GM04503 (cell line): ENCODE results near the gene SMARCAL1.
"Not testable (repeated sequence)": the region's sequence is repeated elsewhere in the genome, so short reads cannot be mapped to it uniquely, and the experiment has no call there.

Experiments
- DNase-seq: peaks from one replicate; pipeline ENCODE4 v3.0.0-alpha.2; 2012; ENCODE audit warnings: low read depth

Gene SMARCAL1

GRCh38 chr2:216502381-216503158, 90.3 kb downstream of the SMARCAL1 start:
- DNase-seq = no peak

- DNase-seq = no peak
Measured at GRCh38 chr2:216503159-216503629, 90.9 kb downstream of the SMARCAL1 start.

- DNase-seq = no peak
Measured at GRCh38 chr2:216503697-216504375, 91.6 kb downstream of the SMARCAL1 start.

GRCh38 chr2:216504376-216504762, 92.1 kb downstream of the SMARCAL1 start:
- DNase-seq = no peak

- DNase-seq = no peak
Measured at GRCh38 chr2:216505133-216506106, 93.1 kb downstream of the SMARCAL1 start.

GRCh38 chr2:216507220-216508160, 95.2 kb downstream of the SMARCAL1 start:
- DNase-seq = no peak

DNA sequence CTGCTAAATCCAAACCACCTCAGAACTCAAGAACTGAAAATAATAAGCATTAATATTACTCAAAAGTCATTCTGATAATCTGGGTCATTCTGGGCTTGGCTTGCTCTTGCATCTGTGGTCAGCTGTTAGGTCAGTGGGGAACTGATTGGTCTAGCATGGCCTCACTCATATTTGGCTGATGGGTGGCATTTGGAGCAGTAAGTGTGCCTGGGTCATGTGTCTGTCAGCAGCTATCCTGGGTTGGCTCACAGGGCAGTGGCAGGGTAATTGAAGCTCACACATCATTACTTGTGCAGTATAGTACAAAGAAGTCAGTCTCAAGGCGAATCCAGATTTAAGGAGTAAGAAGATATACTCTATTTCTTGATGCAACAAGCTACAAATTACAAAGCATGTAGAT, 95.9 kb downstream of the SMARCAL1 start:
- no peak for DNase-seq

DNA sequence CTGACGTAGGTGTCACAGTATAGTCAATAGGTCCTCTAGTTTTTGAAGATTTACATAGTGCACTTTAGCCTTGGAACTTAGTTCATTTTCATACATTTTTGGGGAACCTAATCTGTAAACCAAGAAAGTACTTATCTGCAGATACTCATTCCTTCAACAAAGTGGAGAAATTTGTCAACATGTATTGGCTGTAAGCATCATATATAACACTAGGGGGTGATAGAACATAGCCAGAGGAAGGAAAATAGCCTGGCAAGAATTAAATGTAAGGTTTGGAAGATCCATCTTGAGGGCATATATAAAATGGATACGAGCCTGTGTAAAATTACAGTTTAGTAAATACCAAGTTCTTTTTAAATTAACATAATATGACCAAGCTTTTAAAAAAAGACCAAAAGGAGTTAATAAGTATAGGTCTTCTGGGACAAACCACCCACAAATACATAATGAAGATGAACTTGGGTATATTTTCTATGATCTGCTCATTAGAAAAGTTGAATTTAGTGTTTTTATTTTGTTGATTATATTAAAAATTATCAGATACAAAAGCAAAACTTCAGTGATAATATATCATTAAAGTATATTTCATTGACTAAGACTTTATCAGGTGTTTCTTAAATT, 104.6 kb downstream of the SMARCAL1 start:
- no peak for DNase-seq

GRCh38 chr2:216517447-216518225, 105.4 kb downstream of the SMARCAL1 start:
- no peak for DNase-seq

DNA sequence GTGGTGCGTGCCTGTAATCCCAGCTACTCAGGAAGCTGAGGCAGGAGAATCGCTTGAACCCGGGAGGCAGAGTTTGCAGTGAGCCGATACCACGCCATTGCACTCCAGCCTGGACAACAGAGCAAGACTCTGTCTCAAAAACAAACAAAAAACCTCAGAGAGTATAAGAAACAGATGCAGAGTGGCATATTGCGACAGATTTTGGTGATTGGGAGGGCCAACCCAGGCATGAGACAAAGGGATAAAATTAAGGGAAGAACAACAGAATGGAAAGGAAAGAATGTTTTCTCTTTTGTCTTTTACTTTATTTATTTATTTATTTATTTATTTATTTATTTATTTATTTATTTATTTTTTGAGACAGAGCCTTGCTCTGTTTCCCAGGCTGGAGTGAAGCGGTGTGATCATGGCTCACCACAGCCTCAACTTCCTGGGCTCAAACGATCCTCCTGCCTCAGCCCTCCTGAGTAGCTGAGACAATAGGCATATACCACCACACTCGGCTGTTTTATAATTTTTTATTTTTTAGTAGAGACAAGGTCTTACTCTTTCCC, 106.4 kb downstream of the SMARCAL1 start:
- DNase-seq = not testable (repeated sequence)

DNA sequence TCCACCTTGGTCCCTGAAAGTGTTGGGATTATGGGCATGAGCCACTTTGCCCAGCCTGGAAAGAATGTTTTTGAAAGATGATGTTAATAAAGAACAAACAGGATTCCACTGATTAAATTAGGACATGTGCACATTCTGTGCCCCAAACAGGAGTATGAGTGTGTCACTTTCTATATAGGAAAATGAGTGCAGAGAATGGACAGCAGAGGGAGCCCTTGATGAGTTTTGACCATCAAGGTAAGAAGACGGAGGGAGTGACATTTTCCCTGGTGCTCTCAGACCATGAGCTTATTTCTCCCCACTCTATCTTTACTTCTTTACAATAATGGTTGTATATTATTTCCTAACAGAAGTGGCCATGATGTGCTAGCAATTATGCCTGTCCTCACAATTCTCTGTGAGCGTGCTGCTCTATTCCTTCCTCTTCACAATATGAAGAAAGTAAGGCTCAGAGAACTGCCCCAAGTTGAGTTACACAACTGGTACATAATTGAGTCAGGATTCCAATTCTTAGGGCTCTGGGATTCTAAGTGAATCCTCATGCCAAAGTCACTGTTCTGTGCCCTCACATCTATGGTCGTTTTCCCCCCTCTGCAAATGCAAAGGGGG, 107.0 kb downstream of the SMARCAL1 start:
- no peak for DNase-seq

- no peak for DNase-seq
Measured at GRCh38 chr2:216520112-216520511, 107.8 kb downstream of the SMARCAL1 start.

DNA sequence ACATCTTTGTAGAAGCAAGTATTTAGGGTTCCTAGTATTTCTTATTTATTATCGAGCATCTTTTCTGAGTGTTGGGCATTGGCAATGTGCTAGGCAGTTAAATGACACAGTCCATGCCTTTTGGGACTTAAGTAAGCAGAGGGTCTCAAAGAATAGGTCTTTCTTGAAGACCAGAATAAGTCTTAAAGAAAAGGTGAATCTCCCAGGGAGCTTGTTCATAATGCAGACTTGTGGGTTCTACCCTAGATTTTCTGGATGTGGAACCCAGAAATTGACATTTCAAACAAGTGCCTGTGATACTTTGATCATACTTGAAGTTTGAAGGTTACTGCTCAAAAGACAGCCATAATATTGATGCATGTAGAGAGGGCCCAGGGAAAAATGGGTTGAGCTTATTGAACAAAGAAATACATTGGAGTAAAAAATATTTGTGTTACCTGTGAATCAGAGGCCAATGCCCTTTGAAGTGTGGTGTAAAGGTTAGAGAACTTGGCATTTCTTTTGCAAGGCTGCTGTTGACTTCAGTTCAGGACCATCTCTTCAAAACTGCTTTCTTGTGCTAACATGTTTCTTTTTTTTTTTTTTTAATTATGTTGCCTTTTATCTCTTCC, 110.7 kb downstream of the SMARCAL1 start:
- no peak for DNase-seq

DNA sequence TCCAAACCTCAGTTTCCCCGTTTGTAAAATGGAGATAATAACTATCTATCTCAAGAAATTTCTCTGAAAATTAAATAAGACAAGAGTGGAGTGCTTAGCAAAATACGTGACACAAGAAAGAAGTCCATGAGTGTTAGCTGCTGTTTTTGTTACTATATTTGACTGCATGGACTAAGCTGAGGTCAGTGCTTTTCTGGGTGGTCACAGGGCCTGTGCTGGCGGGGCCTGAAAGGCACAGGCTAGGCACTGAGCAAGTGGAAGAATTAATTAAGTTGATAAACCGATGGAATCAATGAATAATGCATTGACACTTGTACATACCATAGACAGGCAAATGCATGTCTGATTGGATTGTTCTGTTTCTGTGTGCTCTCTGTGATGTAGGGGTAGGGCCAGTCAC, 113.7 kb downstream of the SMARCAL1 start:
- DNase-seq = no peak

DNA sequence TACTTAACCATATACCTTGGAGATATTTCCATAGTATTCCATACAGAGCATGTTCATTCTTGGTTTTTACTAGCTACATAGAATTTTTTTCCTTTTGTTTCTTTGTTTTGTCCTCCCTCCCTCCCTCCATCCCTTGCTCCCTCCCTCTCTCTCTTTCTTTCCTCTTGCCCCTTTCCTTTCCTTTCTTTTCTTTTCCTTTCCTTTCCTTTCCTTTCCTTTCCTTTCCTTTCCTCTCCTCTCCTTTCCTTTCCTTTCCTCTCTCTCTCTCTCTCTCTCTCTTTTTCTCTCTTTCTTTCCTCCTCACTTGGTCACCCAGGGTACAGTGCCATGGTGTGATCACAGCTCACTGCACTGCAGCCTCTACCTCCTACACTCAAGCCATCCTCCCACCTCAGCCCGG, 114.7 kb downstream of the SMARCAL1 start:
- no peak for DNase-seq

- no peak for DNase-seq
Measured at GRCh38 chr2:216527600-216527999, 115.3 kb downstream of the SMARCAL1 start.

DNA sequence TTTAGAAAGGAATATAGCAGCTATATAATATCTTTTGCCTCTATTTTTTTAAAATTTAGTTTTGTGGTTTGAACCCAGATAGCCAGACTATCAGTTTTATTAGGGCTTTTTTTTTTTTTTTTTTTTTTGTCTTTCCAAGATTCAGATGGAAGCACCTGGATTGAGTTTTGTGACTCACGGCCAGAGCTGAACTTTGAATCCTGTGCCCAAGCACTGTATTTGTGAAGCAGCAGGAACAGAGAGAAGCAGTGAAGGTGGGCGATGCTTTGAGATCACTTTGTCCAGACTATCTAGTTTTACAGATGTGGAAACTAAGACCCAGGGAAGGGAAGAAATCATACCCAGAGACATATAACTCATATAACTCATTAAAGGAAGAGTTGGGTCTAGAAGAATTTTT, 120.3 kb downstream of the SMARCAL1 start:
- no peak for DNase-seq
